Activated naive CD4-positive, alpha-beta T cell treated with anti-CD3 and anti-CD28 coated beads, Interleukin-2, amount 10 ng/mL, durations not matched to agents 7 days and 5 days (primary cell): ENCODE data around the gene EMC10.
A peak's percentile ranks its signal among the peaks of the same experiment; 100 is the strongest.

ENCODE experiments used
- CTCF ChIA-PET: fragments of 350-600 bp; sonication (Branson Sonifier 250); formaldehyde crosslinking; loops from one replicate; lab custom pipeline; 2021; ENCODE audit warnings: antibody characterized with exemption; lab: Charles Lee
- DNase-seq: peaks from one replicate; pipeline ENCODE4 v3.0.0-alpha.2; 2020
- H3K27ac Mint-ChIP-seq: one replicate; pipeline ENCODE4 v1.8.0; 2021; ENCODE audit warnings: mild to moderate bottlenecking, moderate library complexity, mixed read lengths
- H3K27me3 Mint-ChIP-seq: one replicate; pipeline ENCODE4 v1.8.0; 2021; ENCODE audit warnings: mild to moderate bottlenecking, mixed read lengths
- H3K36me3 Mint-ChIP-seq: one replicate; pipeline ENCODE4 v1.8.0; 2021; ENCODE audit warnings: mixed read lengths
- H3K4me1 Mint-ChIP-seq: one replicate; pipeline ENCODE4 v1.8.0; 2021; ENCODE audit warnings: mixed read lengths
- H3K4me3 Mint-ChIP-seq: one replicate; pipeline ENCODE4 v1.8.0; 2021; ENCODE audit warnings: mild to moderate bottlenecking, moderate library complexity, mixed read lengths
- H3K9me3 Mint-ChIP-seq: one replicate; pipeline ENCODE4 v1.8.0; 2021; ENCODE audit warnings: mixed read lengths

EMC10 gene

GRCh38 chr19:50476224-50476906 is at the start of gene EMC10, which contains the start of gene GARIN5A:
Gene EMC10 (plus strand): TSS chr19:50476507. CDS start chr19:50476545, 38 bp downstream.
Gene GARIN5A (minus strand): TSS chr19:50476848. CDS start chr19:50476388, 460 bp downstream.
- peaks cover 26% of the 10 kb centered on the region for H3K27me3 Mint-ChIP-seq
- peak within 1 kb of the TSS; percentile 89 for H3K27ac Mint-ChIP-seq
- peaks cover 26% of the 10 kb centered on the region for H3K4me1 Mint-ChIP-seq
- CTCF ChIA-PET, result no interaction called here
- peaks cover 28% of the 10 kb centered on the region for H3K36me3 Mint-ChIP-seq
- H3K9me3 Mint-ChIP-seq, result peaks cover 4% of the 10 kb centered on the region
- peak within 1 kb of the TSS; percentile 100 for H3K4me3 Mint-ChIP-seq
- peak; percentile 96 for DNase-seq

GRCh38 chr19:50427318-50427925 is 48.9 kb upstream of the EMC10 start:
- no peaks in the 10 kb centered on the region for H3K36me3 Mint-ChIP-seq
- DNase-seq, result no peak
- peak overlapping the region; percentile 21 for H3K4me3 Mint-ChIP-seq
- peaks cover 17% of the 10 kb centered on the region for H3K4me1 Mint-ChIP-seq
- CTCF ChIA-PET, result no interaction called here
- peaks cover 46% of the 10 kb centered on the region for H3K27me3 Mint-ChIP-seq
- no peak overlapping the region for H3K27ac Mint-ChIP-seq
- H3K9me3 Mint-ChIP-seq, result no peaks in the 10 kb centered on the region

DNA sequence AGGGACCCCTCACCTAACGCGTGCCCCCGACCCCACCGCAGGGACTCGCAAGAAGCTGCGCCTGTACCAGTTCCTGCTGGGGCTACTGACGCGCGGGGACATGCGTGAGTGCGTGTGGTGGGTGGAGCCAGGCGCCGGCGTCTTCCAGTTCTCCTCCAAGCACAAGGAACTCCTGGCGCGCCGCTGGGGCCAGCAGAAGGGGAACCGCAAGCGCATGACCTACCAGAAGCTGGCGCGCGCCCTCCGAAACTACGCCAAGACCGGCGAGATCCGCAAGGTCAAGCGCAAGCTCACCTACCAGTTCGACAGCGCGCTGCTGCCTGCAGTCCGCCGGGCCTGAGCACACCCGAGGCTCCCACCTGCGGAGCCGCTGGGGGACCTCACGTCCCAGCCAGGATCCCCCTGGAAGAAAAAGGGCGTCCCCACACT is 48.3 kb upstream of the EMC10 start:
- Mint-ChIP-seq H3K4me3 (peak overlapping the region; percentile 38), H3K27ac (no peak overlapping the region), H3K4me1 (peaks cover 17% of the 10 kb centered on the region), H3K36me3 (no peaks in the 10 kb centered on the region), H3K27me3 (peaks cover 52% of the 10 kb centered on the region), H3K9me3 (no peaks in the 10 kb centered on the region)
- DNase-seq, result peak; percentile 63
- CTCF ChIA-PET, result interaction anchor here (0.8 kb wide), 1 partner anchor 13 kb away, joined by 3 read pairs; no protein-coding TSS in a partner anchor

DNA sequence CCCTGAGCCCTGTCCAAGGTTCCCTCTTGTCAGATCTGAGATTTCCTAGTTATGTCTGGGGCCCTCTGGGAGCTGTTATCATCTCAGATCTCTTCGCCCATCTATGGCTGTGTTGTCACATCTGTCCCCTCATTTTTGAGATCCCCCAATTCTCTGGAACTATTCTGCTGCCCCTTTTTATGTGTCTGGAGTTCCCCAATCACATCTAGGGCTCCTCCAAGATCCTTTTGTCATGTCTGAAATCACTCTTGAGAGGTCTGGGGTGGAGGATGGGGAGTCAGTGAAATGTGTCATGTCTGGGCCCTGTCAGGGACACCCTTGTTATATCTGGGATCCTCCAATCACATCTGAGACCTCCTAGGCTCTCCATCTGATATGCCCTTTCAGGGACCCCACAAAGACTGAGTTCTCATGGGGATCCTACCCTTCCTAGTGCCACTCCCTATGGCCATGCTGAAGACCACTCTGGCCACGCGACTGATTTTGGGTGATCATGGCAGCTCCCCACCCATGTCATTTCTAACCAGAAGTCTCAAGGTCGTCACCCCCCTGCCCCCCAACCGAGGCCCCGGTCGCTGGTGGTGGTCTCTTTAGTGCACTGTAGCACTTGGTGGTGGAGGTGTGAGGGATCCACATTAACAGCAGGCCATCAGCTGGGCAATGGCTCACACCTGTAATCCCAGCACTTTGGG is 47.4 kb upstream of the EMC10 start:
- H3K4me1 Mint-ChIP-seq, result peaks cover 17% of the 10 kb centered on the region
- peaks cover 61% of the 10 kb centered on the region for H3K27me3 Mint-ChIP-seq
- H3K27ac Mint-ChIP-seq, result no peak overlapping the region
- no peak for DNase-seq
- no peaks in the 10 kb centered on the region for H3K36me3 Mint-ChIP-seq
- H3K9me3 Mint-ChIP-seq, result no peaks in the 10 kb centered on the region
- no peak overlapping the region for H3K4me3 Mint-ChIP-seq
- CTCF ChIA-PET, result interaction anchor here (0.8 kb wide), 1 partner anchor 14 kb away, joined by 3 read pairs; no protein-coding TSS in a partner anchor

DNA sequence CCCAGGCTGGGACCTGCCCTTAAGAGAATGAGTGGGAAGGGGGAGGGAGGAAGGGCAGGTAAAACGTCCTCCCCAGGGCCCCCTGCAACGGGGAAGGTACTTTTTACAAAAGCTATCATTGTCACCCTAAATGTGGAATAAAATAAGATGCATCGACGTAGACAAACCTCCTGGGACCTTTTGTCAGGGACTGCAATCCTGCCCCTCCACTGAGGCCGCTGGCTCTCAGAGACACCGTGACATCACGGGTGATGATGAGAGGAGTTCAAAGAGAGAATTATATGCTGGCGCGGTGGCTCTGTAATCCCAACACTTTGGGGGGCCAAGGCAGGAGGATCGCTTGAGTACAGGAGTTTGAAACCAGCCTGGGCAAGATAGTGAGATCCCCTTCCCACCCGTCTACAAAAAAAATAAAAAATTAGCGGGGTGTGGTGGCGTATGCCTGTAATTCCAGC is 45.4 kb upstream of the EMC10 start:
- Mint-ChIP-seq H3K9me3 (no peaks in the 10 kb centered on the region), H3K27me3 (peaks cover 74% of the 10 kb centered on the region), H3K4me1 (peaks cover 17% of the 10 kb centered on the region), H3K27ac (no peak overlapping the region), H3K36me3 (no peaks in the 10 kb centered on the region), H3K4me3 (peak overlapping the region; percentile 84)
- CTCF ChIA-PET, result no interaction called here
- DNase-seq, result no peak

DNA sequence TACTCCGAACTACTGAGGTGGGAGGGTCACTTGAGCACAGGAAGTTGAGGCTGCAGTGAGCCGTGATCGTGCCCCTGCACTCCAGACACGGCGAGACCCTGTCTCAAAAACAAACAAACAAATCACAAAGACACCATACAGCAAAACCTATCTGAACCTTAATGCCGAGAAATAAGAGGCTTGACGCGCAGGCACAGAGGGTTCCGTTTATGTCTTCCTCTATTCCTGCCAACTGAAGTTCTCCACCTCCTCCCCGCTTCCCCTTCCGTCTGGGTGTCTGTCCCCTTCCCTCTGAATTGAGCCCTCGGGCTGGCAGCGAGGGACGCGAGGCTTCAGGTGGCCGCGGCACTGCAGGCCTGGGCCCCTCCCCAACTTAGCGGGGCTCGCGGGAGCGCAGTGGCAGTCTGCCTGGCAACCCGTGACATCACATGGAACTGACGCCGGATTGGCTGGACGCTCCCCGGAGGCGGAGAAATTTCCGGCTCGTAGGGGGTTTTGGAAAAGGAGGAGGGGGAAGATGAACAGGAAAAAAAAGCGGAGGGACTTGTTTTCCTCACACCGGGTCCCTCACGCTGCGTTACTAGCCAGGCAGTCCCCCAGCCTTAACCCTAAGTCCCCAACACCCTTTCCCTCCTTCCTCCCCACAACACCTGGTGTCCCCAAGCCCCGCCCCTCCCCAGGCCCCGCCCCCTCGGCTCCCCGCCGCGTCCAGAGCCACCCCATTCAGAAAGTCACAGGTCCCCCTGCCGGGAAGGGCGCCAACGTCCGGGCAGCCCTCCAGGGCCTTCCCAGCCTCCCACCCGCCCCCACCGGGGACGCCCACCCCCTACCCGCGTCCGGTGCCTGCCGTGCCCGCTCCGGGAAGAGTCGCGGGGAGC is 44.7 kb upstream of the EMC10 start:
- DNase-seq, result peak; percentile 91
- peaks cover 81% of the 10 kb centered on the region for H3K27me3 Mint-ChIP-seq
- H3K4me1 Mint-ChIP-seq, result peaks cover 17% of the 10 kb centered on the region
- peak overlapping the region; percentile 80 for H3K27ac Mint-ChIP-seq
- CTCF ChIA-PET, result interaction anchor here (0.7 kb wide), 1 partner anchor 9 kb away, joined by 3 read pairs; no protein-coding TSS in a partner anchor
- H3K9me3 Mint-ChIP-seq, result no peaks in the 10 kb centered on the region
- no peaks in the 10 kb centered on the region for H3K36me3 Mint-ChIP-seq
- H3K4me3 Mint-ChIP-seq, result peak overlapping the region; percentile 84

- no peak for DNase-seq
- H3K27me3 Mint-ChIP-seq, result peaks cover 83% of the 10 kb centered on the region
- CTCF ChIA-PET, result interaction anchor here (0.7 kb wide), 1 partner anchor 8 kb away, joined by 3 read pairs; no protein-coding TSS in a partner anchor
- no peaks in the 10 kb centered on the region for H3K36me3 Mint-ChIP-seq
- peak within 1 kb of the TSS; percentile 84 for H3K4me3 Mint-ChIP-seq
- H3K27ac Mint-ChIP-seq, result peak within 1 kb of the TSS; percentile 80
- peaks cover 17% of the 10 kb centered on the region for H3K4me1 Mint-ChIP-seq
- H3K9me3 Mint-ChIP-seq, result no peaks in the 10 kb centered on the region
Measured at GRCh38 chr19:50432221-50433028, 43.9 kb upstream of the EMC10 start, which contains the start of gene MYBPC2. Gene MYBPC2 (plus strand): TSS chr19:50432892. CDS start chr19:50432954, 62 bp downstream.

DNA sequence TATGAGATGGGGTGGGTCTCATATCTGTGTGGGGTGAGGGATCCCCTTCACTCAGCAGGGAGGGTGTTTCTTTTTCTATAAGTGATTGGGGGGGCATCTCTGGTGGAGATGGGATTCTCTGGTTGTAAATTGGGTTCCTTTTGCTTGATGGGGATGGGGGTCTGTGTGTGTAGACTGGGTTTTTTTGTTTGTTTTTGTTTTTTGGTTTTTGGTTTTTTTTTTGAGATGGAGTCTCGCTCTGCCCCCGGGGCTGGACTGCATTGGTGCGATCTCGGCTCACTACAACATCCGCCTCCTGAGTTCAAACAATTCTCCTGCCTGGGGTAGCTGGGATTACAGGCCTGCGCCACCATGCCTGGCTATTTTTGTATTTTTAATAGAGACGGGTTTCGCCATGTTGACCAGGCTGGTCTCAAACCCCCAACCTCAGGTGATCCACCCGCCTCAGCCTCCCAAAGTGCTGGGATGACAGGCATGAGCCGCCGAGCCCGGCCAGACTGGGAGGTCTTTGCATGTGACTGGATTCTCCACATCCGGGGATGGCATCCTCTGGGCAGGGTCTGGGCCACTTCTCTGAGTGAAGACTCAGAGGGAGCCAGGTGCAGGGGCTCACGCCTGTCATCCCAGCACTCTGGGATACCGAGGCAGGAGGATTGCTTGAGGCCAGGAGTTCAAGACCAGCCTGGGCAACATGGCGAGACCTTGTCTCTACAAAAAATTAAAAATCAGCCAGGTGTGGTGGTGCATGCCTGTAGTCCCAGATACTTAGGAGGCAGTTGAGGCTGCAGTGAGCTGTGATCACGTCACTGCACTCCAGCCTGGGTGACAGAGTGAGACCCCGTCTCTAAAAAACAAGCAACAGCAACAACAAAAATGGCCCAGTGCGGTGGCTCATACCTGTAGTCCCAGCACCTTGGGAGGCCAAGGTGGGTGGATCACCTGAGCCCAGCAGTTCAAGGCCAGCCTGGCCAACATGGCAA is 42.8 kb upstream of the EMC10 start:
- Mint-ChIP-seq H3K36me3 (no peaks in the 10 kb centered on the region), H3K27me3 (peaks cover 84% of the 10 kb centered on the region), H3K4me3 (peak overlapping the region; percentile 68), H3K4me1 (peaks cover 15% of the 10 kb centered on the region), H3K27ac (no peak overlapping the region), H3K9me3 (no peaks in the 10 kb centered on the region)
- CTCF ChIA-PET, result no interaction called here
- no peak for DNase-seq

DNA sequence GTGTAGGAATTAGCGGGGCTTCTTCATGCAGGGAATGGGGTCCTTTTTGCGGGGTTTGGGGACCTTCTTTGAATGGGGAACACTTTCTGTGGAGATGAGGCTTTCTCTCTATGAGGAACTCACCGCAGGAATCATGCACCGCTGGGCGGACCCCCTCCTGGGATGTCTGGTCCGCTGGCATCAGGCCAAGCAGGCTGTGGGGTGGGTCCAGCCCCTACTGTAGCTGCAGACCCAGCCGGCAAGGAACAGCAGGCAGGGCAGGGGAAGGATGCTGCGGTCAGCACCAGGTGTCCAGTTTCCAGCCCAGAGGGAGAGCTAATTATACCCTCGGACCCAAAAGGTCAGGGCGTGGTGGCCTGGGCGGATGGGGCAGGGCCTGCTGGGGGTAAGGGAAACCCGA is 41.8 kb upstream of the EMC10 start:
- peaks cover 12% of the 10 kb centered on the region for H3K4me1 Mint-ChIP-seq
- H3K4me3 Mint-ChIP-seq, result no peak overlapping the region
- H3K27ac Mint-ChIP-seq, result no peak overlapping the region
- CTCF ChIA-PET, result no interaction called here
- DNase-seq, result no peak
- no peaks in the 10 kb centered on the region for H3K9me3 Mint-ChIP-seq
- H3K36me3 Mint-ChIP-seq, result no peaks in the 10 kb centered on the region
- H3K27me3 Mint-ChIP-seq, result peaks cover 75% of the 10 kb centered on the region

DNA sequence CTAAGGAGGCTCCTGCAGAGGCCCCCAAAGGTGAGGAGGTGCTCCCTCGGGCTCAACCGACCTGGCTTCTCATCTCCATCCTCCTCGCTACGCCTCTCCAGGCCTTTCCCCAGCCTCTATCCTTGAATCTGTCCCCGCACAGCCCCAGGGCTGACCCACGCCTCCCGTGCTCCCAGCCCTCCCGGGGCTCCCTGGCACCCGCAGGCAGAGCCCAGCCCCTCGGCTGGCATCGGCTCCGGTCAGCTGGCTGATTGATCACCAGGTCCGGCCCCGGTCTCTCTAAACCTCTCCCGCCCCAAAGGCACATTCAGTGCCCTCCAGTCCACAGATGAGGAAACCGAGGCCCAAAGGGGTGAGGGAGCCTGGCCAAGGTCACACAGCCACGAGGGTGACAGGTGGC is 41.1 kb upstream of the EMC10 start:
- no peaks in the 10 kb centered on the region for H3K9me3 Mint-ChIP-seq
- H3K4me1 Mint-ChIP-seq, result peaks cover 12% of the 10 kb centered on the region
- CTCF ChIA-PET, result interaction anchor here (1.6 kb wide), 1 partner anchor 19 kb away, joined by 3 read pairs; no protein-coding TSS in a partner anchor
- no peak overlapping the region for H3K4me3 Mint-ChIP-seq
- H3K27me3 Mint-ChIP-seq, result peaks cover 72% of the 10 kb centered on the region
- no peak overlapping the region for H3K27ac Mint-ChIP-seq
- H3K36me3 Mint-ChIP-seq, result no peaks in the 10 kb centered on the region
- DNase-seq, result no peak

DNA sequence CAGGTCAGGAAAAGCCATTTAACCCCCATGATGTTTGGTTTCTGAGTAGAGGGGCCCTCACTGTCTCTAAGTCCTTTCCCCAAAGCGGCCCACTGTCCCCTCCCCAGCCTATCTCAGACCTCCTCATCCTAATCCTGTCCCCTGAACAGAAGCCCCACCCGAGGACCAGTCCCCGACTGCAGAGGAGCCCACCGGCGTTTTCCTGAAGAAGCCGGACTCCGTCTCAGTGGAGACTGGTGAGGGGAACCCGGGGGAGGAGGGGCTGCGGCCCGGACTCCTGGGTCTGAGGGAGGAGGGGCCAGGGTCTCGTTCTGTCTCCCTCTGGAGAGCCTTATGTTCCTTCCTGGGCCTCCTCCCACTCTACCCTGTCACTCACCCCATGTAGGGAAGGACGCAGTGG is 40.7 kb upstream of the EMC10 start:
- H3K4me3 Mint-ChIP-seq, result no peak overlapping the region
- no peak for DNase-seq
- no peaks in the 10 kb centered on the region for H3K36me3 Mint-ChIP-seq
- no peaks in the 10 kb centered on the region for H3K9me3 Mint-ChIP-seq
- peaks cover 70% of the 10 kb centered on the region for H3K27me3 Mint-ChIP-seq
- H3K27ac Mint-ChIP-seq, result no peak overlapping the region
- peaks cover 10% of the 10 kb centered on the region for H3K4me1 Mint-ChIP-seq
- CTCF ChIA-PET, result interaction anchor here (1.6 kb wide), 1 partner anchor 20 kb away, joined by 3 read pairs; no protein-coding TSS in a partner anchor
